ENCODE results near the gene APOL2.
A peak's percentile ranks its signal among the peaks of the same experiment; 100 is the strongest.

The APOL2 gene

GRCh38 chr22:36286096-36286957, 47.0 kb upstream of the APOL2 start:
- Histone ChIP-seq H3K27me3 (ENCODE audit: insufficient read depth, low read length, poor library complexity) (no peaks in the 10 kb centered on the region), H3K27ac (ENCODE audit: low read length) (no peak overlapping the region), H2AFZ (ENCODE audit: low read depth, low read length) (no peak overlapping the region), H3K4me3 (ENCODE audit: low read depth in 1 of 2, low read length in 2 of 2) (no peak overlapping the region), H3K4me1 (ENCODE audit: insufficient read depth, low read length) (no peaks in the 10 kb centered on the region), H3K9ac (ENCODE audit: low read depth, low read length) (no peak overlapping the region), H3K36me3 (ENCODE audit: insufficient read depth, low read length) (peaks cover 82% of the 10 kb centered on the region), H3K9me3 (ENCODE audit: insufficient read depth, low read length, severe bottlenecking) (no peaks in the 10 kb centered on the region), H4K20me1 (ENCODE audit: insufficient read depth, low read length) (no peaks in the 10 kb centered on the region; the same call in 1 of the 2 replicates), H3K79me2 (ENCODE audit: insufficient read depth, low read length) (no peaks in the 10 kb centered on the region), H3K4me2 (ENCODE audit: insufficient read depth, low read length) (no peak overlapping the region)
- TF ChIP-seq CTCF (IDR thresholded peaks at IDR 0.05; ENCODE audit: borderline replicate concordance, extremely low read depth, low read length, poor library complexity, severe bottlenecking): peak; percentile 98
- TF ChIP-seq EZH2 (IDR thresholded peaks at IDR 0.05; ENCODE audit: borderline replicate concordance, low read depth, low read length, severe bottlenecking): no peak
- ATAC-seq (ENCODE audit: insufficient read depth, low read depth) (peak; percentile 95), DNase-seq (peak; percentile 76)

GRCh38 chr22:36285545-36285944, 46.2 kb upstream of the APOL2 start:
- Histone ChIP-seq H3K27ac (ENCODE audit: low read length) (no peak overlapping the region), H3K4me2 (ENCODE audit: insufficient read depth, low read length) (no peak overlapping the region), H4K20me1 (ENCODE audit: insufficient read depth, low read length) (no peaks in the 10 kb centered on the region; the same call in 1 of the 2 replicates), H3K36me3 (ENCODE audit: insufficient read depth, low read length) (peaks cover 87% of the 10 kb centered on the region), H3K9me3 (ENCODE audit: insufficient read depth, low read length, severe bottlenecking) (no peaks in the 10 kb centered on the region), H3K27me3 (ENCODE audit: insufficient read depth, low read length, poor library complexity) (no peaks in the 10 kb centered on the region), H3K9ac (ENCODE audit: low read depth, low read length) (no peak overlapping the region), H3K4me3 (ENCODE audit: low read depth in 1 of 2, low read length in 2 of 2) (no peak overlapping the region), H2AFZ (ENCODE audit: low read depth, low read length) (no peak overlapping the region), H3K4me1 (ENCODE audit: insufficient read depth, low read length) (no peaks in the 10 kb centered on the region), H3K79me2 (ENCODE audit: insufficient read depth, low read length) (no peaks in the 10 kb centered on the region)
- ATAC-seq (ENCODE audit: insufficient read depth, low read depth) (no peak), DNase-seq (no peak)
- TF ChIP-seq CTCF (IDR thresholded peaks at IDR 0.05; ENCODE audit: borderline replicate concordance, extremely low read depth, low read length, poor library complexity, severe bottlenecking) (no peak), EZH2 (IDR thresholded peaks at IDR 0.05; ENCODE audit: borderline replicate concordance, low read depth, low read length, severe bottlenecking) (no peak)

- Histone ChIP-seq H2AFZ (ENCODE audit: low read depth, low read length) (no peak overlapping the region), H4K20me1 (ENCODE audit: insufficient read depth, low read length) (no peaks in the 10 kb centered on the region; the same call in 1 of the 2 replicates)
- TF ChIP-seq CTCF (IDR thresholded peaks at IDR 0.05; ENCODE audit: borderline replicate concordance, extremely low read depth, low read length, poor library complexity, severe bottlenecking) (no peak), EZH2 (IDR thresholded peaks at IDR 0.05; ENCODE audit: borderline replicate concordance, low read depth, low read length, severe bottlenecking) (no peak)
Observed at GRCh38 chr22:36285017-36285416, 45.7 kb upstream of the APOL2 start.

More at GRCh38 chr22:36285017-36285416, 45.7 kb upstream of the APOL2 start:
- no peak for DNase-seq
- H3K9ac ChIP-seq (ENCODE audit: low read depth, low read length): no peak overlapping the region
- H3K4me3 ChIP-seq (ENCODE audit: low read depth in 1 of 2, low read length in 2 of 2): no peak overlapping the region
- no peaks in the 10 kb centered on the region for H3K4me1 ChIP-seq (ENCODE audit: insufficient read depth, low read length)
- H3K27me3 ChIP-seq (ENCODE audit: insufficient read depth, low read length, poor library complexity): no peaks in the 10 kb centered on the region
- no peaks in the 10 kb centered on the region for H3K79me2 ChIP-seq (ENCODE audit: insufficient read depth, low read length)
- no peak overlapping the region for H3K27ac ChIP-seq (ENCODE audit: low read length)
- H3K4me2 ChIP-seq (ENCODE audit: insufficient read depth, low read length): no peak overlapping the region
- no peak for ATAC-seq (ENCODE audit: insufficient read depth, low read depth)
- H3K36me3 ChIP-seq (ENCODE audit: insufficient read depth, low read length): peaks cover 89% of the 10 kb centered on the region
- no peaks in the 10 kb centered on the region for H3K9me3 ChIP-seq (ENCODE audit: insufficient read depth, low read length, severe bottlenecking)
